ENCODE measurements around the gene KRTAP21-3. TPM values are rescaled to one million over a fixed set of nuclear protein-coding genes. Genes with fewer than 3 reads are reported as not detected.

The KRTAP21-3 gene
- polyA plus RNA-seq, 4 donors, result not detected

GRCh38 chr21:30719401-30719800 is 824 bp upstream of the KRTAP21-3 start:
- DNase-seq, result no peak

GRCh38 chr21:30717105-30717504 is 1.5 kb downstream of the KRTAP21-3 start:
- no peaks in the 10 kb centered on the region for H3K27me3 ChIP-seq (ENCODE audit: control insufficient read depth in 3 of 3, insufficient read depth in 3 of 3, low read length in 3 of 3)
- H3K4me1 ChIP-seq (ENCODE audit: control insufficient read depth in 3 of 3, insufficient read depth in 2 of 3, low read depth in 1 of 3, low read length in 2 of 3), result no peaks in the 10 kb centered on the region
- DNase-seq, result no peak
- 88 to 93% (median 88%) methylated on average over 2 of the region's 2 CpGs for WGBS, 3 donors
- H3K9me3 ChIP-seq (ENCODE audit: control insufficient read depth in 2 of 2, insufficient read depth in 1 of 2, low read depth in 1 of 2, low read length in 1 of 2), result no peaks in the 10 kb centered on the region
- no peak for FAIRE-seq
- H3K27ac ChIP-seq (ENCODE audit: low read depth in 1 of 3, low read length in 2 of 3), result no peak overlapping the region
- H3K4me3 ChIP-seq (ENCODE audit: low read depth in 1 of 3, low read length in 3 of 3), result no peak overlapping the region
- no peaks in the 10 kb centered on the region for H3K36me3 ChIP-seq (ENCODE audit: control insufficient read depth in 3 of 3, insufficient read depth in 2 of 3, low read depth in 1 of 3, low read length in 3 of 3)

More at GRCh38 chr21:30719401-30719800, 824 bp upstream of the KRTAP21-3 start:
- WGBS, 3 donors, result 79 to 89% (median 79%) methylated on average over 1 of the region's 1 CpG
- H3K27ac ChIP-seq (ENCODE audit: low read depth in 1 of 3, low read length in 2 of 3), result no peak overlapping the region
- H3K4me3 ChIP-seq (ENCODE audit: low read depth in 1 of 3, low read length in 3 of 3), result no peak overlapping the region
- H3K27me3 ChIP-seq (ENCODE audit: control insufficient read depth in 3 of 3, insufficient read depth in 3 of 3, low read length in 3 of 3), result no peaks in the 10 kb centered on the region
- no peak for FAIRE-seq
- H3K4me1 ChIP-seq (ENCODE audit: control insufficient read depth in 3 of 3, insufficient read depth in 2 of 3, low read depth in 1 of 3, low read length in 2 of 3), result no peaks in the 10 kb centered on the region
- H3K9me3 ChIP-seq (ENCODE audit: control insufficient read depth in 2 of 2, insufficient read depth in 1 of 2, low read depth in 1 of 2, low read length in 1 of 2), result no peaks in the 10 kb centered on the region
- no peaks in the 10 kb centered on the region for H3K36me3 ChIP-seq (ENCODE audit: control insufficient read depth in 3 of 3, insufficient read depth in 2 of 3, low read depth in 1 of 3, low read length in 3 of 3)

- FAIRE-seq (no peak), DNase-seq (no peak)
- Histone ChIP-seq H3K4me1 (ENCODE audit: control insufficient read depth in 3 of 3, insufficient read depth in 2 of 3, low read depth in 1 of 3, low read length in 2 of 3) (no peaks in the 10 kb centered on the region), H3K36me3 (ENCODE audit: control insufficient read depth in 3 of 3, insufficient read depth in 2 of 3, low read depth in 1 of 3, low read length in 3 of 3) (no peaks in the 10 kb centered on the region), H3K27me3 (ENCODE audit: control insufficient read depth in 3 of 3, insufficient read depth in 3 of 3, low read length in 3 of 3) (no peaks in the 10 kb centered on the region), H3K9me3 (ENCODE audit: control insufficient read depth in 2 of 2, insufficient read depth in 1 of 2, low read depth in 1 of 2, low read length in 1 of 2) (no peaks in the 10 kb centered on the region), H3K4me3 (ENCODE audit: low read depth in 1 of 3, low read length in 3 of 3) (no peak overlapping the region), H3K27ac (ENCODE audit: low read depth in 1 of 3, low read length in 2 of 3) (no peak overlapping the region)
- 75 to 84% (median 76%) methylated on average over 2 of the region's 2 CpGs for WGBS, 3 donors
Observed at GRCh38 chr21:30714946-30715345, 3.6 kb downstream of the KRTAP21-3 start.

- Histone ChIP-seq H3K27ac (ENCODE audit: low read depth in 1 of 3, low read length in 2 of 3) (no peak overlapping the region), H3K4me1 (ENCODE audit: control insufficient read depth in 3 of 3, insufficient read depth in 2 of 3, low read depth in 1 of 3, low read length in 2 of 3) (no peaks in the 10 kb centered on the region), H3K4me3 (ENCODE audit: low read depth in 1 of 3, low read length in 3 of 3) (no peak overlapping the region), H3K9me3 (ENCODE audit: control insufficient read depth in 2 of 2, insufficient read depth in 1 of 2, low read depth in 1 of 2, low read length in 1 of 2) (no peaks in the 10 kb centered on the region), H3K27me3 (ENCODE audit: control insufficient read depth in 3 of 3, insufficient read depth in 3 of 3, low read length in 3 of 3) (no peaks in the 10 kb centered on the region), H3K36me3 (ENCODE audit: control insufficient read depth in 3 of 3, insufficient read depth in 2 of 3, low read depth in 1 of 3, low read length in 3 of 3) (no peaks in the 10 kb centered on the region)
- 59 to 68% (median 63%) methylated on average over 3 of the region's 3 CpGs for WGBS, 3 donors
- DNase-seq (no peak), FAIRE-seq (no peak)
Observed at GRCh38 chr21:30714456-30714855, 4.1 kb downstream of the KRTAP21-3 start.

GRCh38 chr21:30713766-30714165 is 4.8 kb downstream of the KRTAP21-3 start:
- H3K36me3 ChIP-seq (ENCODE audit: control insufficient read depth in 3 of 3, insufficient read depth in 2 of 3, low read depth in 1 of 3, low read length in 3 of 3), result no peaks in the 10 kb centered on the region
- no peaks in the 10 kb centered on the region for H3K4me1 ChIP-seq (ENCODE audit: control insufficient read depth in 3 of 3, insufficient read depth in 2 of 3, low read depth in 1 of 3, low read length in 2 of 3)
- H3K27me3 ChIP-seq (ENCODE audit: control insufficient read depth in 3 of 3, insufficient read depth in 3 of 3, low read length in 3 of 3), result no peaks in the 10 kb centered on the region
- DNase-seq (no peak), FAIRE-seq (no peak)
- H3K4me3 ChIP-seq (ENCODE audit: low read depth in 1 of 3, low read length in 3 of 3), result no peak overlapping the region
- WGBS, 3 donors, result 83 to 90% (median 86%) methylated on average over 3 of the region's 3 CpGs
- no peak overlapping the region for H3K27ac ChIP-seq (ENCODE audit: low read depth in 1 of 3, low read length in 2 of 3)
- H3K9me3 ChIP-seq (ENCODE audit: control insufficient read depth in 2 of 2, insufficient read depth in 1 of 2, low read depth in 1 of 2, low read length in 1 of 2), result no peaks in the 10 kb centered on the region

GRCh38 chr21:30710499-30710898 is 8.1 kb downstream of the KRTAP21-3 start:
- Histone ChIP-seq H3K36me3 (ENCODE audit: control insufficient read depth in 3 of 3, insufficient read depth in 2 of 3, low read depth in 1 of 3, low read length in 3 of 3) (no peaks in the 10 kb centered on the region), H3K4me3 (ENCODE audit: low read depth in 1 of 3, low read length in 3 of 3) (no peak overlapping the region), H3K27ac (ENCODE audit: low read depth in 1 of 3, low read length in 2 of 3) (no peak overlapping the region), H3K9me3 (ENCODE audit: control insufficient read depth in 2 of 2, insufficient read depth in 1 of 2, low read depth in 1 of 2, low read length in 1 of 2) (no peaks in the 10 kb centered on the region), H3K4me1 (ENCODE audit: control insufficient read depth in 3 of 3, insufficient read depth in 2 of 3, low read depth in 1 of 3, low read length in 2 of 3) (no peaks in the 10 kb centered on the region), H3K27me3 (ENCODE audit: control insufficient read depth in 3 of 3, insufficient read depth in 3 of 3, low read length in 3 of 3) (no peaks in the 10 kb centered on the region)
- WGBS, 3 donors, result 14 to 32% (median 19%) methylated on average over 3 of the region's 3 CpGs
- DNase-seq, result no peak
- FAIRE-seq, result no peak

GRCh38 chr21:30707409-30707808 is 11.2 kb downstream of the KRTAP21-3 start:
- no peak for DNase-seq
- Histone ChIP-seq H3K4me3 (ENCODE audit: low read depth in 1 of 3, low read length in 3 of 3) (no peak overlapping the region), H3K9me3 (ENCODE audit: control insufficient read depth in 2 of 2, insufficient read depth in 1 of 2, low read depth in 1 of 2, low read length in 1 of 2) (no peaks in the 10 kb centered on the region), H3K27ac (ENCODE audit: low read depth in 1 of 3, low read length in 2 of 3) (no peak overlapping the region), H3K36me3 (ENCODE audit: control insufficient read depth in 3 of 3, insufficient read depth in 2 of 3, low read depth in 1 of 3, low read length in 3 of 3) (no peaks in the 10 kb centered on the region), H3K27me3 (ENCODE audit: control insufficient read depth in 3 of 3, insufficient read depth in 3 of 3, low read length in 3 of 3) (no peaks in the 10 kb centered on the region), H3K4me1 (ENCODE audit: control insufficient read depth in 3 of 3, insufficient read depth in 2 of 3, low read depth in 1 of 3, low read length in 2 of 3) (no peaks in the 10 kb centered on the region)
- FAIRE-seq, result no peak

GRCh38 chr21:30695956-30696355 is 22.6 kb downstream of the KRTAP21-3 start:
- Histone ChIP-seq H3K36me3 (ENCODE audit: control insufficient read depth in 3 of 3, insufficient read depth in 2 of 3, low read depth in 1 of 3, low read length in 3 of 3) (no peaks in the 10 kb centered on the region), H3K4me3 (ENCODE audit: low read depth in 1 of 3, low read length in 3 of 3) (no peak overlapping the region), H3K27me3 (ENCODE audit: control insufficient read depth in 3 of 3, insufficient read depth in 3 of 3, low read length in 3 of 3) (no peaks in the 10 kb centered on the region), H3K27ac (ENCODE audit: low read depth in 1 of 3, low read length in 2 of 3) (no peak overlapping the region), H3K9me3 (ENCODE audit: control insufficient read depth in 2 of 2, insufficient read depth in 1 of 2, low read depth in 1 of 2, low read length in 1 of 2) (peaks cover 0 to 10% of the 10 kb centered on the region in 2 donors), H3K4me1 (ENCODE audit: control insufficient read depth in 3 of 3, insufficient read depth in 2 of 3, low read depth in 1 of 3, low read length in 2 of 3) (no peaks in the 10 kb centered on the region)
- no peak for DNase-seq
- WGBS, 3 donors, result 17 to 54% (median 20%) methylated on average over 1 of the region's 1 CpG
- FAIRE-seq, result no peak

- Histone ChIP-seq H3K36me3 (ENCODE audit: control insufficient read depth in 3 of 3, insufficient read depth in 2 of 3, low read depth in 1 of 3, low read length in 3 of 3) (no peaks in the 10 kb centered on the region), H3K4me1 (ENCODE audit: control insufficient read depth in 3 of 3, insufficient read depth in 2 of 3, low read depth in 1 of 3, low read length in 2 of 3) (no peaks in the 10 kb centered on the region), H3K9me3 (ENCODE audit: control insufficient read depth in 2 of 2, insufficient read depth in 1 of 2, low read depth in 1 of 2, low read length in 1 of 2) (no peaks in the 10 kb centered on the region), H3K27ac (ENCODE audit: low read depth in 1 of 3, low read length in 2 of 3) (no peak overlapping the region), H3K4me3 (ENCODE audit: low read depth in 1 of 3, low read length in 3 of 3) (no peak overlapping the region), H3K27me3 (ENCODE audit: control insufficient read depth in 3 of 3, insufficient read depth in 3 of 3, low read length in 3 of 3) (no peaks in the 10 kb centered on the region)
- no peak for FAIRE-seq
- no peak for DNase-seq
- 68 to 70% (median 68%) methylated on average over 7 of the region's 7 CpGs for WGBS, 3 donors
Observed at GRCh38 chr21:30689822-30690221, 28.8 kb downstream of the KRTAP21-3 start.

Measured in small intestine (tissue), 7 donors.